GM21737 (cell line): ENCODE data around the gene ZNF280A.
"Not testable (repeated sequence)": the region's sequence is repeated elsewhere in the genome, so short reads cannot be mapped to it uniquely, and the experiment has no call there.

Source experiments
- ATAC-seq: cut with Tn5 transposase; IDR thresholded peaks from one replicate; pipeline ENCODE4 v1.9.1; 2021; ENCODE audit warnings: mild to moderate bottlenecking, moderate library complexity; ENCODE audit not compliant: unreplicated experiment

Gene ZNF280A

GRCh38 chr22:22474733-22475132, 45.3 kb downstream of the ZNF280A start:
- ATAC-seq = no peak

GRCh38 chr22:22471104-22471503, 49.0 kb downstream of the ZNF280A start:
- not testable (repeated sequence) for ATAC-seq

GRCh38 chr22:22469527-22469926, 50.5 kb downstream of the ZNF280A start:
- ATAC-seq = no peak

GRCh38 chr22:22468794-22469469, 51.1 kb downstream of the ZNF280A start:
- not testable (repeated sequence) for ATAC-seq

- no peak for ATAC-seq
Measured at GRCh38 chr22:22467112-22467511, 53.0 kb downstream of the ZNF280A start.

- ATAC-seq = no peak
Measured at GRCh38 chr22:22465782-22466181, 54.3 kb downstream of the ZNF280A start.

GRCh38 chr22:22465094-22465602, 54.9 kb downstream of the ZNF280A start:
- no peak for ATAC-seq

- no peak for ATAC-seq
Measured at GRCh38 chr22:22464541-22465054, 55.5 kb downstream of the ZNF280A start.

GRCh38 chr22:22463855-22464540, 56.1 kb downstream of the ZNF280A start:
- ATAC-seq = no peak
